HepG2 (cell line): ENCODE results near the gene STKLD1. TPM values are rescaled to one million over a fixed set of nuclear protein-coding genes. Genes with fewer than 3 reads are reported as not detected.

Experiments used
- FOSL2 ChIP-seq: sonication (generic); formaldehyde crosslinking; IDR thresholded peaks from 2 replicates; pipeline ENCODE4 v1.4.0; 2020; ENCODE audit warnings: missing genetic modification reagents
- GZF1 ChIP-seq: sonication (generic); formaldehyde crosslinking; IDR thresholded peaks from 2 replicates; pipeline ENCODE4 v1.5.1; 2020; ENCODE audit warnings: mild to moderate bottlenecking, missing genetic modification reagents
- HMG20A ChIP-seq: IDR thresholded peaks from 2 replicates; pipeline ENCODE4 v1.6.1; 2016; ENCODE audit warnings: borderline replicate concordance
- HNF4G ChIP-seq, 2 experiments: sonication (generic) in 1 of 2; formaldehyde crosslinking in 1 of 2; IDR thresholded peaks; 2 replicates each; pipeline versions ENCODE4 v1.4.0 to v1.6.1; 2011 to 2020; ENCODE audit warnings: borderline replicate concordance in 2 of 2, low read depth in 2 of 2, mild to moderate bottlenecking in 2 of 2, low read length in 1 of 2, missing genetic modification reagents in 1 of 2, moderate library complexity in 1 of 2
- SP1 ChIP-seq, 2 experiments: fragments of 450-650 bp in 1 of 2; sonication (generic) in 1 of 2; formaldehyde crosslinking in 1 of 2; IDR thresholded peaks; 2 replicates each; pipeline versions ENCODE4 v1.4.0 to v1.6.1; 2016 to 2020; ENCODE audit warnings: missing genetic modification reagents in 1 of 2
- ZBTB26 ChIP-seq: IDR thresholded peaks from 2 replicates; pipeline ENCODE4 v1.6.1; 2016; ENCODE audit warnings: missing compliant biosample characterization, missing genetic modification reagents, borderline replicate concordance
- ZBTB49 ChIP-seq: sonication (generic); formaldehyde crosslinking; IDR thresholded peaks from 2 replicates; pipeline ENCODE4 v1.4.0; 2020; ENCODE audit warnings: missing genetic modification reagents, borderline replicate concordance
- ZNF10 ChIP-seq: sonication (generic); formaldehyde crosslinking; IDR thresholded peaks from 2 replicates; pipeline ENCODE4 v1.4.0; 2020; ENCODE audit warnings: mild to moderate bottlenecking, low read depth, missing genetic modification reagents, borderline replicate concordance
- ZNF143 ChIP-seq: sonication (generic); formaldehyde crosslinking; IDR thresholded peaks from 2 replicates; pipeline ENCODE4 v1.4.0; 2020; ENCODE audit warnings: missing genetic modification reagents
- ZNF569 ChIP-seq: sonication (generic); formaldehyde crosslinking; IDR thresholded peaks from 2 replicates; pipeline ENCODE4 v1.5.0; 2020; ENCODE audit warnings: mild to moderate bottlenecking, missing genetic modification reagents, moderate library complexity, borderline replicate concordance
- ZNF644 ChIP-seq: IDR thresholded peaks from 2 replicates; pipeline ENCODE4 v1.6.1; 2016; ENCODE audit warnings: low read depth
- ZNF709 ChIP-seq: sonication (generic); formaldehyde crosslinking; IDR thresholded peaks from 2 replicates; pipeline ENCODE4 v1.5.0; 2020; ENCODE audit warnings: mild to moderate bottlenecking, missing genetic modification reagents
- ZNF710 ChIP-seq: sonication (generic); formaldehyde crosslinking; IDR thresholded peaks from 2 replicates; pipeline ENCODE4 v1.5.0; 2020; ENCODE audit warnings: mild to moderate bottlenecking, missing genetic modification reagents, borderline replicate concordance
- ZNF883 ChIP-seq: sonication (generic); formaldehyde crosslinking; IDR thresholded peaks from 2 replicates; pipeline ENCODE4 v1.5.1; 2020; ENCODE audit warnings: mild to moderate bottlenecking, missing genetic modification reagents; ENCODE audit errors: not compliant biosample characterization
- polyA plus RNA-seq, 8 experiments: library from polyadenylated mRNA; depleted of rRNA in 3 of 8; stranded (reverse) in 7 of 8; unstranded in 1 of 8; fragments of >200 nt; fragmentation: Illumina TruSeq in 4 of 8; extraction: Trizol in 4 of 8; gene quantifications; 2 replicates each; pipeline versions ENCODE4 v1.2.1 to v1.2.3, GENCODE V29; 2011 to 2016; ENCODE audit warnings: low read depth in 4 of 8, missing spikeins in 1 of 8, mixed read lengths in 1 of 8; ENCODE audit not compliant: insufficient read depth in 1 of 8
- total RNA-seq, 5 experiments: library from RNA; depleted of rRNA; stranded (reverse); fragments of >200 nt; fragmentation: Illumina TruSeq; extraction: Trizol; gene quantifications; 2 replicates each; pipeline ENCODE4 v1.2.3, GENCODE V29; 2016; ENCODE audit warnings: low read depth in 1 of 5
- TF ChIP-seq, protein P1 (sequence below), 2 experiments: sonication (generic) in 1 of 2; formaldehyde crosslinking in 1 of 2; IDR thresholded peaks; 2 replicates each; pipeline versions ENCODE4 v1.4.0 to v1.6.1; 2016 to 2020; ENCODE audit warnings: borderline replicate concordance in 1 of 2, low read depth in 1 of 2, mild to moderate bottlenecking in 1 of 2, missing genetic modification reagents in 1 of 2
- TF ChIP-seq, protein P2 (sequence below): sonication (generic); formaldehyde crosslinking; IDR thresholded peaks from 2 replicates; pipeline ENCODE4 v1.8.0; 2022; ENCODE audit warnings: missing genetic modification reagents, low read depth, mild to moderate bottlenecking, borderline replicate concordance

The STKLD1 gene
- total and polyA plus RNA-seq, 2 of the 13 experiments (the other 11 are each of a cell fraction or from before 2014, with no cell fraction given) = 1.5 to 2.2 TPM

GRCh38 chr9:133347985-133348717 lies 28.0 kb upstream of the STKLD1 start, which contains the start of the genes MED22 and RPL7A (continued):
- TF ChIP-seq FOSL2 = peak; percentile 42; the same call in 1 of the 2 replicates
- TF ChIP-seq ZBTB26 (CRISPR knock-in tag) = peak; percentile 83; the same call in 1 of the 2 replicates
- peak; percentile 20; the same call in 1 of the 2 replicates for TF ChIP-seq HNF4G (IDR thresholded peaks at IDR 0.05; ENCODE audit: borderline replicate concordance, low read depth, low read length)
- TF ChIP-seq HNF4G (CRISPR knock-in tag; IDR thresholded peaks at IDR 0.05; ENCODE audit: borderline replicate concordance, low read depth) = no peak
- TF ChIP-seq ZNF569 (CRISPR knock-in tag) = 0 out of 2 replicates have a peak, but pooled peaks have one; percentile 35
- peak; percentile 45; the same call in 1 of the 2 replicates for TF ChIP-seq ZNF709
- 0 out of 2 replicates have a peak, but pooled peaks have one; percentile 25 for TF ChIP-seq HMG20A (CRISPR knock-in tag)
- no peak for TF ChIP-seq ZNF644
- TF ChIP-seq ZBTB49 (CRISPR knock-in tag) = no peak
- peak; percentile 46; the same call in 1 of the 2 replicates for TF ChIP-seq ZNF710
- peak; percentile 91 for TF ChIP-seq ZNF143 (CRISPR knock-in tag)
- peak; percentile 60 for TF ChIP-seq ZNF883 (CRISPR knock-in tag)
- TF ChIP-seq SP1 (IDR thresholded peaks at IDR 0.05) = no peak
- 0 out of 2 replicates have a peak, but pooled peaks have one; percentile 17 for TF ChIP-seq SP1 (CRISPR knock-in tag; IDR thresholded peaks at IDR 0.05)
- peak; percentile 75; the same call in 1 of the 2 replicates for TF ChIP-seq GZF1 (CRISPR knock-in tag)
- no peak for TF ChIP-seq ZNF10 (CRISPR knock-in tag)
- TF ChIP-seq, protein P1, sequence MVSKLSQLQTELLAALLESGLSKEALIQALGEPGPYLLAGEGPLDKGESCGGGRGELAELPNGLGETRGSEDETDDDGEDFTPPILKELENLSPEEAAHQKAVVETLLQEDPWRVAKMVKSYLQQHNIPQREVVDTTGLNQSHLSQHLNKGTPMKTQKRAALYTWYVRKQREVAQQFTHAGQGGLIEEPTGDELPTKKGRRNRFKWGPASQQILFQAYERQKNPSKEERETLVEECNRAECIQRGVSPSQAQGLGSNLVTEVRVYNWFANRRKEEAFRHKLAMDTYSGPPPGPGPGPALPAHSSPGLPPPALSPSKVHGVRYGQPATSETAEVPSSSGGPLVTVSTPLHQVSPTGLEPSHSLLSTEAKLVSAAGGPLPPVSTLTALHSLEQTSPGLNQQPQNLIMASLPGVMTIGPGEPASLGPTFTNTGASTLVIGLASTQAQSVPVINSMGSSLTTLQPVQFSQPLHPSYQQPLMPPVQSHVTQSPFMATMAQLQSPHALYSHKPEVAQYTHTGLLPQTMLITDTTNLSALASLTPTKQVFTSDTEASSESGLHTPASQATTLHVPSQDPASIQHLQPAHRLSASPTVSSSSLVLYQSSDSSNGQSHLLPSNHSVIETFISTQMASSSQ (IDR thresholded peaks at IDR 0.05; ENCODE audit: low read depth) = no peak
- TF ChIP-seq, protein P1 (CRISPR knock-in tag; IDR thresholded peaks at IDR 0.05; ENCODE audit: borderline replicate concordance) = peak; percentile 73
- TF ChIP-seq, protein P2, sequence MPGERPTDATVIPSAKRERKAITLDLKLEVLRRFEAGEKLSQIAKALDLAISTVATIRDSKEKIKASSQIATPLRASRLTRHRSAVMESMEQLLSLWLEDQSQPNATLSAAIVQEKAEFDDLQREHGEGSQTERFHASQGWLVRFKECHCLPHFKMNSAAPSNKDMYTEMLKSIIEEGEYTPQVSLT (CRISPR knock-in tag) = no peak
